Trophoblast cell (in vitro differentiated cells and primary cell): ENCODE results near the gene FAM107B.
"Not testable (repeated sequence)": the region's sequence is repeated elsewhere in the genome, so short reads cannot be mapped to it uniquely, and the experiment has no call there.

ENCODE experiments used
- DNase-seq, 2 donors: peaks; one replicate each; pipeline ENCODE4 v3.0.0-alpha.2; 2016
- H2AFZ ChIP-seq: 2 replicates; pipeline ENCODE4 v1.6.1; 2013; ENCODE audit warnings: low read length, moderate library complexity, mild to moderate bottlenecking; ENCODE audit not compliant: insufficient read depth, poor library complexity
- H2AK5ac ChIP-seq: 2 replicates; pipeline ENCODE4 v1.6.1; 2013; ENCODE audit warnings: mild to moderate bottlenecking, low read length
- H2BK120ac ChIP-seq: 2 replicates; pipeline ENCODE4 v1.6.1; 2013; ENCODE audit warnings: low read length, mild to moderate bottlenecking, moderate library complexity; ENCODE audit not compliant: insufficient read depth, poor library complexity
- H2BK12ac ChIP-seq: 2 replicates; pipeline ENCODE4 v1.6.1; 2013; ENCODE audit warnings: mild to moderate bottlenecking, low read length, moderate library complexity
- H2BK5ac ChIP-seq: 2 replicates; pipeline ENCODE4 v1.6.1; 2013; ENCODE audit warnings: low read length, low read depth, moderate library complexity, mild to moderate bottlenecking; ENCODE audit not compliant: poor library complexity
- H3K14ac ChIP-seq: 2 replicates; pipeline ENCODE4 v1.6.1; 2013; ENCODE audit warnings: mild to moderate bottlenecking, low read length
- H3K18ac ChIP-seq: 2 replicates; pipeline ENCODE4 v1.6.1; 2013; ENCODE audit warnings: mild to moderate bottlenecking, low read length
- H3K23ac ChIP-seq: 2 replicates; pipeline ENCODE4 v1.6.1; 2013; ENCODE audit warnings: low read length
- H3K27ac ChIP-seq: 2 replicates; pipeline ENCODE4 v1.5.1; 2013; ENCODE audit warnings: low read depth, mild to moderate bottlenecking, inconsistent platforms, low read length, moderate library complexity
- H3K27me3 ChIP-seq: 2 replicates; pipeline ENCODE4 v1.6.1; 2013; ENCODE audit warnings: inconsistent platforms, mild to moderate bottlenecking, low read length, moderate library complexity; ENCODE audit not compliant: insufficient read depth
- H3K36me3 ChIP-seq, 2 experiments: 1 replicate in 1 of 2; 2 replicates in 1 of 2; pipeline ENCODE4 v1.6.1; 2013; ENCODE audit warnings: low read length in 2 of 2, mild to moderate bottlenecking in 2 of 2, moderate library complexity in 1 of 2; ENCODE audit not compliant: insufficient read depth in 2 of 2, control insufficient read depth in 1 of 2
- H3K4ac ChIP-seq: 2 replicates; pipeline ENCODE4 v1.6.1; 2013; ENCODE audit warnings: low read depth, mild to moderate bottlenecking, low read length, moderate library complexity
- H3K4me1 ChIP-seq, 2 experiments: 1 replicate in 1 of 2; 2 replicates in 1 of 2; pipeline ENCODE4 v1.6.1; 2013; ENCODE audit warnings: low read length in 2 of 2, mild to moderate bottlenecking in 2 of 2, moderate library complexity in 1 of 2; ENCODE audit not compliant: insufficient read depth in 2 of 2, control insufficient read depth in 1 of 2
- H3K4me2 ChIP-seq: 2 replicates; pipeline ENCODE4 v1.6.1; 2013; ENCODE audit warnings: inconsistent platforms, mild to moderate bottlenecking, low read length, moderate library complexity
- H3K4me3 ChIP-seq: 2 replicates; pipeline ENCODE4 v1.5.1; 2013; ENCODE audit warnings: mild to moderate bottlenecking, low read depth, low read length, inconsistent platforms
- H3K79me1 ChIP-seq: one replicate; pipeline ENCODE4 v1.6.1; 2013; ENCODE audit warnings: low read length
- H3K79me2 ChIP-seq: 2 replicates; pipeline ENCODE4 v1.6.1; 2013; ENCODE audit warnings: low read length, mild to moderate bottlenecking; ENCODE audit not compliant: control insufficient read depth, insufficient read depth, poor library complexity
- H3K9ac ChIP-seq: 2 replicates; pipeline ENCODE4 v1.6.1; 2013; ENCODE audit warnings: mild to moderate bottlenecking, low read length
- H3K9me3 ChIP-seq: 2 replicates; pipeline ENCODE4 v1.6.1; 2013; ENCODE audit warnings: low read depth, mild to moderate bottlenecking, control low read depth, inconsistent platforms, low read length; ENCODE audit not compliant: insufficient read depth
- H4K12ac ChIP-seq: 2 replicates; pipeline ENCODE4 v1.6.1; 2013; ENCODE audit warnings: low read depth, mild to moderate bottlenecking, low read length, moderate library complexity
- H4K8ac ChIP-seq: 2 replicates; pipeline ENCODE4 v1.6.1; 2013; ENCODE audit warnings: low read depth, mild to moderate bottlenecking, low read length, moderate library complexity
- H4K91ac ChIP-seq: one replicate; pipeline ENCODE4 v1.6.1; 2013; ENCODE audit warnings: low read depth, mild to moderate bottlenecking, low read length, moderate library complexity
- WGBS: extraction: QIAGEN DNeasy Blood & Tissue Kit; methylation state at CpG from one replicate; pipeline ENCODE4 v1.1.7; 2013; ENCODE audit warnings: missing lambda C conversion rate; ENCODE audit not compliant: insufficient read length, insufficient coverage; ENCODE audit errors: extremely low coverage; 5-methylcytosine and 5-hydroxymethylcytosine counted together

The FAM107B gene

DNA sequence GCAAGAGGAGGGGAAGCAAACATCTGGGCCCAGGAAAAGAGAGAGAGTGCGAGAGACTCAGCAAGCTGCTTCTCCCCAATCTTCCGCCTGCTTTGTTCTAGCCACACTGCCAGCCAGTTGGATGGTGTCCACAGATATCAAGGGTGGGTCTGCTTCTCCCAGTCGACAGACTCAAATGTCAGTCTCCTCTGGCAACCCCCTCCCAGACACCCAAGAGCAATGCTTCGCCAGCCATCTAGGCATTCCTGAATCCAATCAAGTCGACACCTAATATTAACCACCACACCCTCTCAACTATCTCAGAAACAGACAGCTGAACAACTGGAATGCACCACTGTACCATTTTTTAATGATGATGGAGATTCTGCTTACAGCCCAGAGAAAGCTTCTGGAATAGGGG lies 57.1 kb downstream of the FAM107B start:
- Histone ChIP-seq H3K4me3 (no peak overlapping the region), H3K23ac (no peak overlapping the region), H2BK120ac (no peak overlapping the region), H2AFZ (no peak overlapping the region), H3K18ac (no peak overlapping the region), H3K27ac (no peak overlapping the region), H4K12ac (no peak overlapping the region), H3K27me3 (no peaks in the 10 kb centered on the region), H3K9ac (no peak overlapping the region), H3K14ac (no peak overlapping the region), H2AK5ac (no peak overlapping the region), H3K4me1 (no peaks in the 10 kb centered on the region), H4K8ac (no peak overlapping the region), H3K36me3 (no peaks in the 10 kb centered on the region), H3K79me2 (no peaks in the 10 kb centered on the region), H4K91ac (no peak overlapping the region), H2BK5ac (no peak overlapping the region), H3K79me1 (no peaks in the 10 kb centered on the region), H3K9me3 (no peaks in the 10 kb centered on the region), H2BK12ac (no peak overlapping the region), H3K4ac (no peak overlapping the region), H3K4me2 (no peak overlapping the region)
- no CpG with 5 or more reads among the region's 5 CpGs for WGBS
- no peak for DNase-seq

DNA sequence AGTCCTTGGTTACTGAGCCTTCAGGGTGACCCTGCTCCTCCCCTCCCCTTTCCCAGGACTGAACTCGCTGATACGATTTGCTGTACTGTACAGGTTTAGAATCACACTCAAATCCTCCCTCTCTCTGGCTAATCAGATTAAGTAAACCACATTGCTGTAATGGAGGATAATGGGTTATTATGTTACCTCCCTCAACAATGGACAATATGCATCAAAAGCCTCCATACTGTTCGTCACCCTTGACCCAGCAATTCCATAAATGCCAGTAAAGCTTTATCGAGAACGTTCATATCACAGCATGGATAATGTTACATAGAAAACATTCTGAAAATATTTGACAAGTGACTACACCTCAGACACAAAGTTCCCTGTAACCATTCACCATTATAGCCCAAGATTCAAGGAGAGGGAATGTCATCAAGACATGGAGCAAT lies 61.7 kb downstream of the FAM107B start:
- Histone ChIP-seq H2BK5ac (no peak overlapping the region), H2BK12ac (no peak overlapping the region), H3K4me3 (no peak overlapping the region), H3K4me2 (no peak overlapping the region), H2BK120ac (no peak overlapping the region), H2AK5ac (no peak overlapping the region), H3K79me2 (no peaks in the 10 kb centered on the region), H3K23ac (no peak overlapping the region), H3K4ac (no peak overlapping the region), H3K27ac (no peak overlapping the region), H4K12ac (no peak overlapping the region), H3K27me3 (no peaks in the 10 kb centered on the region), H3K9ac (no peak overlapping the region), H4K8ac (no peak overlapping the region), H3K79me1 (no peaks in the 10 kb centered on the region), H3K4me1 (no peaks in the 10 kb centered on the region), H3K18ac (no peak overlapping the region), H4K91ac (no peak overlapping the region), H3K9me3 (no peaks in the 10 kb centered on the region), H3K14ac (no peak overlapping the region), H3K36me3 (no peaks in the 10 kb centered on the region), H2AFZ (no peak overlapping the region)
- peak; percentile 53 to 93 for DNase-seq
- no CpG with 5 or more reads among the region's 5 CpGs for WGBS

DNA sequence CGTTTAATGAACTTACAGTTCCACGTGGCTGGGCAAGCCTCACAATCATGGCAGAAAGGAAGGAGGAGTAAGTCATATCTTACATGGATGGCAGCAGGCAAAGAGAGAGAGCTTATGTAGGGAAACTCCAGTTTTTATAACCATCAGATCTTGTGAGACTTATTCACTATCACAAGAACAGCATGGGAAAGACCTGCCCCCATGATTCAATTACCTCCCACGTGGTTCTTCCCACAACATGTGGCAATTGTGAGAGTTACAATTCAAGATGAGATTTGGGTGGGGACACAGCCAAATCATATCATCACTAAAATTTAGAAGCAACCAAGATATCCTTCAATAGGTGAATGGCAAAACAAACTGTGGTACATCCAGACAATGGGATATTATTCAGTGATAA lies 65.4 kb downstream of the FAM107B start:
- not testable (repeated sequence) for H2AK5ac ChIP-seq, H2BK120ac ChIP-seq, H4K12ac ChIP-seq, H3K79me1 ChIP-seq, H3K9ac ChIP-seq, H3K9me3 ChIP-seq, H3K4ac ChIP-seq, H3K14ac ChIP-seq, H2BK5ac ChIP-seq, H3K18ac ChIP-seq, H2BK12ac ChIP-seq, H3K79me2 ChIP-seq, H4K91ac ChIP-seq, H2AFZ ChIP-seq, H3K4me2 ChIP-seq, H3K27ac ChIP-seq, H3K27me3 ChIP-seq, H3K4me3 ChIP-seq, H3K4me1 ChIP-seq, H3K23ac ChIP-seq, H4K8ac ChIP-seq, H3K36me3 ChIP-seq, DNase-seq
- WGBS: no CpG with 5 or more reads among the region's 3 CpGs

DNA sequence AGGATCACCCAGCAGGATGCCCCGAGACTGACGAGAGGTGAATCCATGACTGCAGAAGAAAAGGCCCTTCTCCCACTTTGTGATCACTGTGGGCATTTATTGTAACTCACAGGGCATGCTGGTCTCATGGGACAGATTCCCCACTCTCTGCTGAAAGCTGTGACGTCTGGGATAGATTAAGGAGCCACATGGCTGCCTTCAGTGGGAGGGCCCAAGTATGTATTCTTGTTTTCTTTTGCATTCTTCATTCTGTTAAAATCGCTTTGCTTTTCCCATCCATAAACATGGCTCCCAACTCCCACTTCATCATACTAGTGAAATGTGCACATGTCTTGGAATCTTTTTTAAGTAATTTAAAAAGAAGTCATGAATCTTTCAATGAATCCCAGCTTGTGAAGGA lies 67.2 kb downstream of the FAM107B start:
- no peaks in the 10 kb centered on the region for H3K79me2 ChIP-seq
- peaks cover 2% of the 10 kb centered on the region for H3K79me1 ChIP-seq
- H4K91ac ChIP-seq: no peak overlapping the region
- H2BK120ac ChIP-seq: no peak overlapping the region
- H3K18ac ChIP-seq: no peak overlapping the region
- H3K4me1 ChIP-seq: peaks cover under 1 to 9% of the 10 kb centered on the region in 2 experiments
- no peak overlapping the region for H2AFZ ChIP-seq
- H3K23ac ChIP-seq: no peak overlapping the region
- no peaks in the 10 kb centered on the region for H3K27me3 ChIP-seq
- H3K14ac ChIP-seq: no peak overlapping the region
- no peak overlapping the region for H4K8ac ChIP-seq
- WGBS: no CpG with 5 or more reads among the region's 4 CpGs
- H4K12ac ChIP-seq: no peak overlapping the region
- no peak overlapping the region for H3K4me3 ChIP-seq
- no peak overlapping the region for H2BK5ac ChIP-seq
- no peaks in the 10 kb centered on the region for H3K9me3 ChIP-seq
- H3K4ac ChIP-seq: no peak overlapping the region
- DNase-seq: no peak
- no peak overlapping the region for H3K4me2 ChIP-seq
- H3K9ac ChIP-seq: no peak overlapping the region
- no peaks in the 10 kb centered on the region for H3K36me3 ChIP-seq
- no peak overlapping the region for H2AK5ac ChIP-seq
- H2BK12ac ChIP-seq: no peak overlapping the region
- no peak overlapping the region for H3K27ac ChIP-seq
